ENCODE data around the gene GADD45B.
"Not testable (repeated sequence)": the region's sequence is repeated elsewhere in the genome, so short reads cannot be mapped to it uniquely, and the experiment has no call there.

The GADD45B gene

GRCh38 chr19:2488942-2489731, 13.2 kb downstream of the GADD45B start:
- TF ChIP-seq CTCF (IDR thresholded peaks at IDR 0.05): no peak
- Histone ChIP-seq H3K4me3 (ENCODE audit: low read depth in 1 of 2, low read length in 1 of 2) (no peak overlapping the region), H3K9me3 (no peaks in the 10 kb centered on the region), H3K27me3 (peaks cover 76% of the 10 kb centered on the region), H3K4me1 (ENCODE audit: control insufficient read depth in 1 of 2, insufficient read depth in 1 of 2, low read depth in 1 of 2, low read length in 1 of 2) (peaks cover 14 to 20% of the 10 kb centered on the region in 2 experiments), H3K27ac (no peak overlapping the region), H3K36me3 (no peaks in the 10 kb centered on the region)

- peaks cover 25 to 32% of the 10 kb centered on the region in 2 experiments for H3K4me1 ChIP-seq (ENCODE audit: control insufficient read depth in 1 of 2, insufficient read depth in 1 of 2, low read depth in 1 of 2, low read length in 1 of 2)
- no peak overlapping the region for H3K27ac ChIP-seq
- peaks cover 89% of the 10 kb centered on the region for H3K27me3 ChIP-seq
- H3K9me3 ChIP-seq: no peaks in the 10 kb centered on the region
- no peak overlapping the region for H3K4me3 ChIP-seq (ENCODE audit: low read depth in 1 of 2, low read length in 1 of 2)
- H3K36me3 ChIP-seq: no peaks in the 10 kb centered on the region
- no peak for TF ChIP-seq CTCF (IDR thresholded peaks at IDR 0.05)
Measured at GRCh38 chr19:2490659-2491058, 14.7 kb downstream of the GADD45B start.

- Histone ChIP-seq H3K9me3 (no peaks in the 10 kb centered on the region), H3K4me1 (ENCODE audit: control insufficient read depth in 1 of 2, insufficient read depth in 1 of 2, low read depth in 1 of 2, low read length in 1 of 2) (peaks cover 27 to 32% of the 10 kb centered on the region in 2 experiments), H3K4me3 (ENCODE audit: low read depth in 1 of 2, low read length in 1 of 2) (no peak overlapping the region), H3K36me3 (no peaks in the 10 kb centered on the region), H3K27ac (no peak overlapping the region), H3K27me3 (peaks cover 93% of the 10 kb centered on the region)
- no peak for TF ChIP-seq CTCF (IDR thresholded peaks at IDR 0.05)
Measured at GRCh38 chr19:2491130-2491801, 15.3 kb downstream of the GADD45B start.

GRCh38 chr19:2492870-2493269, 16.9 kb downstream of the GADD45B start:
- no peak for TF ChIP-seq CTCF (IDR thresholded peaks at IDR 0.05)
- Histone ChIP-seq H3K27ac (no peak overlapping the region), H3K9me3 (no peaks in the 10 kb centered on the region), H3K4me1 (ENCODE audit: control insufficient read depth in 1 of 2, insufficient read depth in 1 of 2, low read depth in 1 of 2, low read length in 1 of 2) (peaks cover 27 to 32% of the 10 kb centered on the region in 2 experiments), H3K4me3 (ENCODE audit: low read depth in 1 of 2, low read length in 1 of 2) (no peak overlapping the region), H3K36me3 (no peaks in the 10 kb centered on the region), H3K27me3 (peaks cover 80% of the 10 kb centered on the region)

- H3K27me3 ChIP-seq: peaks cover 74% of the 10 kb centered on the region
- peaks cover 24 to 28% of the 10 kb centered on the region in 2 experiments for H3K4me1 ChIP-seq (ENCODE audit: control insufficient read depth in 1 of 2, insufficient read depth in 1 of 2, low read depth in 1 of 2, low read length in 1 of 2)
- not testable (repeated sequence) for H3K9me3 ChIP-seq; H3K4me3 ChIP-seq (ENCODE audit: low read depth in 1 of 2, low read length in 1 of 2); H3K36me3 ChIP-seq; H3K27ac ChIP-seq
Measured at GRCh38 chr19:2493448-2493847, 17.5 kb downstream of the GADD45B start.

- Histone ChIP-seq H3K9me3 (no peaks in the 10 kb centered on the region), H3K36me3 (no peaks in the 10 kb centered on the region), H3K4me3 (ENCODE audit: low read depth in 1 of 2, low read length in 1 of 2) (peak overlapping the region; percentile 71 to 76), H3K27ac (no peak overlapping the region), H3K27me3 (peaks cover 68% of the 10 kb centered on the region), H3K4me1 (ENCODE audit: control insufficient read depth in 1 of 2, insufficient read depth in 1 of 2, low read depth in 1 of 2, low read length in 1 of 2) (peaks cover 22% of the 10 kb centered on the region in 2 experiments)
- TF ChIP-seq CTCF (IDR thresholded peaks at IDR 0.05): no peak
Measured at GRCh38 chr19:2494084-2494446, 18.1 kb downstream of the GADD45B start.

Data from neutrophil (primary cell).